H9 (cell line): ENCODE measurements around the gene SCN8A. TPM values are rescaled to one million over a fixed set of nuclear protein-coding genes. Genes with fewer than 3 reads are reported as not detected.

ENCODE experiments used
- DNase-seq: peaks from one replicate; pipeline ENCODE4 v3.0.0-alpha.2; 2017
- H2AFZ ChIP-seq: one replicate; pipeline ENCODE4 v1.6.1; 2013; ENCODE audit warnings: mild to moderate bottlenecking, low read length, control low read depth, moderate library complexity
- H2AK5ac ChIP-seq: 2 replicates; pipeline ENCODE4 v1.6.1; 2013; ENCODE audit warnings: low read length, control low read depth, mixed read lengths; ENCODE audit not compliant: insufficient read length
- H2BK120ac ChIP-seq: one replicate; pipeline ENCODE4 v1.6.1; 2013; ENCODE audit warnings: low read depth, mild to moderate bottlenecking, low read length, control low read depth, inconsistent platforms; ENCODE audit not compliant: poor library complexity, severe bottlenecking
- H2BK12ac ChIP-seq: 2 replicates; pipeline ENCODE4 v1.6.1; 2013; ENCODE audit warnings: low read length, control low read depth, mixed read lengths, low read depth; ENCODE audit not compliant: insufficient read length
- H2BK15ac ChIP-seq: 2 replicates; pipeline ENCODE4 v1.6.1; 2013; ENCODE audit warnings: low read depth, low read length, control low read depth
- H2BK20ac ChIP-seq: one replicate; pipeline ENCODE4 v1.6.1; 2013; ENCODE audit warnings: low read depth, mild to moderate bottlenecking, low read length, control low read depth, inconsistent platforms; ENCODE audit not compliant: poor library complexity, severe bottlenecking
- H2BK5ac ChIP-seq: 2 replicates; pipeline ENCODE4 v1.6.1; 2013; ENCODE audit warnings: low read length, control low read depth, mixed read lengths; ENCODE audit not compliant: insufficient read length
- H3K14ac ChIP-seq: 2 replicates; pipeline ENCODE4 v1.6.1; 2013; ENCODE audit warnings: low read length, control low read depth; ENCODE audit not compliant: insufficient read depth
- H3K18ac ChIP-seq: 2 replicates; pipeline ENCODE4 v1.6.1; 2013; ENCODE audit warnings: low read depth, mild to moderate bottlenecking, mixed read lengths, low read length, control low read depth; ENCODE audit not compliant: insufficient read length
- H3K23ac ChIP-seq: 2 replicates; pipeline ENCODE4 v1.6.1; 2013; ENCODE audit warnings: low read length, control low read depth, mixed read lengths, low read depth; ENCODE audit not compliant: insufficient read length
- H3K23me2 ChIP-seq: 2 replicates; pipeline ENCODE4 v1.6.1; 2013; ENCODE audit warnings: low read depth, mild to moderate bottlenecking, mixed read lengths, low read length, control low read depth; ENCODE audit not compliant: insufficient read length, poor library complexity, severe bottlenecking
- H3K27ac ChIP-seq: 2 replicates; pipeline ENCODE4 v1.5.1; 2013; ENCODE audit warnings: low read length, control low read depth, mixed read lengths, low read depth; ENCODE audit not compliant: insufficient read length
- H3K27me3 ChIP-seq: 2 replicates; pipeline ENCODE4 v1.6.1; 2013; ENCODE audit warnings: low read length, control low read depth, inconsistent platforms; ENCODE audit not compliant: insufficient read depth
- H3K4ac ChIP-seq: 2 replicates; pipeline ENCODE4 v1.6.1; 2013; ENCODE audit warnings: low read depth, mild to moderate bottlenecking, control low read depth, inconsistent platforms, low read length, moderate library complexity
- H3K4me1 ChIP-seq: 2 replicates; pipeline ENCODE4 v1.6.1; 2013; ENCODE audit warnings: low read length, control low read depth, inconsistent platforms; ENCODE audit not compliant: insufficient read depth
- H3K4me2 ChIP-seq: 2 replicates; pipeline ENCODE4 v1.6.1; 2013; ENCODE audit warnings: low read length, control low read depth, mixed read lengths; ENCODE audit not compliant: insufficient read length, insufficient read depth
- H3K56ac ChIP-seq: 2 replicates; pipeline ENCODE4 v1.6.1; 2013; ENCODE audit warnings: low read depth, mild to moderate bottlenecking, mixed read lengths, low read length, control low read depth; ENCODE audit not compliant: insufficient read length
- H3K79me1 ChIP-seq: 2 replicates; pipeline ENCODE4 v1.6.1; 2013; ENCODE audit warnings: low read depth, mild to moderate bottlenecking, moderate library complexity, low read length, control low read depth, inconsistent platforms; ENCODE audit not compliant: insufficient read depth, poor library complexity, severe bottlenecking
- H3K79me2 ChIP-seq: 2 replicates; pipeline ENCODE4 v1.6.1; 2013; ENCODE audit warnings: low read length, control low read depth, inconsistent platforms; ENCODE audit not compliant: insufficient read depth
- H3K9ac ChIP-seq: 2 replicates; pipeline ENCODE4 v1.6.1; 2013; ENCODE audit warnings: low read length, control low read depth, mixed read lengths; ENCODE audit not compliant: insufficient read length; ENCODE audit errors: extremely low read depth
- H3K9me3 ChIP-seq: one replicate; pipeline ENCODE4 v1.6.1; 2013; ENCODE audit warnings: low read depth, low read length, inconsistent platforms; ENCODE audit not compliant: control insufficient read depth
- H3T11ph ChIP-seq: one replicate; pipeline ENCODE4 v1.6.1; 2013; ENCODE audit warnings: mild to moderate bottlenecking, low read length, control low read depth, inconsistent platforms
- H4K20me1 ChIP-seq: one replicate; pipeline ENCODE4 v1.6.1; 2013; ENCODE audit not compliant: control insufficient read depth, insufficient read length, insufficient read depth
- H4K5ac ChIP-seq: 2 replicates; pipeline ENCODE4 v1.6.1; 2013; ENCODE audit warnings: low read depth, mild to moderate bottlenecking, mixed read lengths, low read length, control low read depth; ENCODE audit not compliant: insufficient read length
- H4K8ac ChIP-seq: replicated peaks from 2 replicates; pipeline ENCODE4 v1.6.1; 2013; ENCODE audit warnings: low read length, control low read depth, mixed read lengths, low read depth; ENCODE audit not compliant: insufficient read length
- H4K91ac ChIP-seq: 2 replicates; pipeline ENCODE4 v1.6.1; 2013; ENCODE audit warnings: low read depth, mild to moderate bottlenecking, moderate library complexity, mixed read lengths, low read length, control low read depth; ENCODE audit not compliant: insufficient read length
- H3K27ac Mint-ChIP-seq, 3 experiments: 2 replicates in 2 of 3; 3 replicates in 1 of 3; pipeline ENCODE4 v1.8.0; 2020 to 2021; ENCODE audit warnings: mixed read lengths in 3 of 3, mild to moderate bottlenecking in 1 of 3, moderate library complexity in 1 of 3
- H3K27me3 Mint-ChIP-seq: 2 replicates; pipeline ENCODE4 v1.8.0; 2021; ENCODE audit warnings: low read depth, mild to moderate bottlenecking, moderate library complexity, mixed read lengths
- H3K36me3 Mint-ChIP-seq, 3 experiments: 2 replicates in 2 of 3; 3 replicates in 1 of 3; pipeline ENCODE4 v1.8.0; 2020 to 2021; ENCODE audit warnings: low read depth in 3 of 3, mixed read lengths in 3 of 3; ENCODE audit not compliant: insufficient read depth in 1 of 3
- H3K4me1 Mint-ChIP-seq, 2 experiments: 2 replicates each; pipeline ENCODE4 v1.8.0; 2020; ENCODE audit warnings: mixed read lengths in 2 of 2
- H3K4me3 Mint-ChIP-seq, 2 experiments: 2 replicates in 1 of 2; 3 replicates in 1 of 2; pipeline ENCODE4 v1.8.0; 2020 to 2021; ENCODE audit warnings: mild to moderate bottlenecking in 2 of 2, mixed read lengths in 2 of 2, moderate library complexity in 1 of 2
- H3K9me3 Mint-ChIP-seq, 2 experiments: 2 replicates in 1 of 2; 3 replicates in 1 of 2; pipeline ENCODE4 v1.8.0; 2020; ENCODE audit warnings: mild to moderate bottlenecking in 2 of 2, mixed read lengths in 2 of 2, moderate library complexity in 1 of 2
- WGBS: extraction: QIAGEN DNeasy Blood & Tissue Kit; methylation state at CpG from one replicate; pipeline ENCODE4 v1.1.7; 2013; ENCODE audit warnings: missing lambda C conversion rate, low lambda C conversion rate, mixed read lengths; ENCODE audit not compliant: insufficient read length; ENCODE audit errors: extremely low coverage; 5-methylcytosine and 5-hydroxymethylcytosine counted together
- total RNA-seq: library from RNA; stranded (reverse); gene quantifications from 2 replicates; pipeline ENCODE4 v1.2.1, GENCODE V29; 2021
- TF ChIP-seq, protein P1 (sequence below): fragments of 200-600 bp; sonication (generic); conservative IDR thresholded peaks from 3 replicates; pipeline ENCODE4 v1.8.0; 2021; ENCODE audit warnings: antibody characterized with exemption, mild to moderate bottlenecking

The SCN8A gene
- total RNA-seq, 1 experiment from 2014 or later: 15.2 TPM

DNA sequence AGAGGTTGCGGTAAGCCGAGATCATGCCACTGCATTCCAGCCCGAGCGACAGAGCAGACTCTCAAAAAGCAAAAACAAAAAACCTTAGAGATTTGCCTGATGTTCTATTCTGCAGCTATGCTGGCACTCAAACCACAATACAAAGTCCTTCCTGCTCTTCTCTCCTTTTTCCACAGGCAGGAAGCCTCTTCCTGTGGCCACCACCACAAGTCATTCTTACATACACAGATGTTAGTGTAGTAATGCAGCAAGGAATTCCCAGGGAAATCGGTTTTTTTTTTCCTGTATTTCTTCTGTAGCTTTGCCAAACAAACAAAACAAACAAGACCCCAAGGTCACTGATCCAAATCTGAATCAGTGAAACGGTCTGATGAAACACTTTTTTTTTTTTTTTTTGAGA lies 153.2 kb downstream of the SCN8A start:
- H2BK5ac ChIP-seq: no peak overlapping the region
- H2BK120ac ChIP-seq: no peak overlapping the region
- no peak overlapping the region for H2BK20ac ChIP-seq
- no peak overlapping the region for H4K8ac ChIP-seq
- H3K23me2 ChIP-seq: no peaks in the 10 kb centered on the region
- peaks cover 3 to 4% of the 10 kb centered on the region in 2 experiments; a peak in 4 of 5 replicates for H3K9me3 Mint-ChIP-seq
- no peak overlapping the region for H3K27ac Mint-ChIP-seq
- no peak overlapping the region for H3K27ac ChIP-seq
- H3K4me1 Mint-ChIP-seq: no peaks in the 10 kb centered on the region
- H3K23ac ChIP-seq: no peak overlapping the region
- H3K79me2 ChIP-seq: no peaks in the 10 kb centered on the region
- H4K91ac ChIP-seq: no peak overlapping the region
- WGBS: no CpG with 5 or more reads among the region's 6 CpGs
- no peak overlapping the region for H3T11ph ChIP-seq
- H4K5ac ChIP-seq: no peak overlapping the region
- H2AK5ac ChIP-seq: no peak overlapping the region
- no peaks in the 10 kb centered on the region for H3K4me1 ChIP-seq
- H3K36me3 Mint-ChIP-seq: peaks cover 7 to 28% (median 27%) of the 10 kb centered on the region in 3 experiments; a peak in 6 of 7 replicates
- DNase-seq: no peak
- H3K27me3 ChIP-seq: no peaks in the 10 kb centered on the region
- H3K9me3 ChIP-seq: no peaks in the 10 kb centered on the region
- no peak overlapping the region for H3K4me2 ChIP-seq
- H2AFZ ChIP-seq: no peak overlapping the region
- TF ChIP-seq, protein P1, sequence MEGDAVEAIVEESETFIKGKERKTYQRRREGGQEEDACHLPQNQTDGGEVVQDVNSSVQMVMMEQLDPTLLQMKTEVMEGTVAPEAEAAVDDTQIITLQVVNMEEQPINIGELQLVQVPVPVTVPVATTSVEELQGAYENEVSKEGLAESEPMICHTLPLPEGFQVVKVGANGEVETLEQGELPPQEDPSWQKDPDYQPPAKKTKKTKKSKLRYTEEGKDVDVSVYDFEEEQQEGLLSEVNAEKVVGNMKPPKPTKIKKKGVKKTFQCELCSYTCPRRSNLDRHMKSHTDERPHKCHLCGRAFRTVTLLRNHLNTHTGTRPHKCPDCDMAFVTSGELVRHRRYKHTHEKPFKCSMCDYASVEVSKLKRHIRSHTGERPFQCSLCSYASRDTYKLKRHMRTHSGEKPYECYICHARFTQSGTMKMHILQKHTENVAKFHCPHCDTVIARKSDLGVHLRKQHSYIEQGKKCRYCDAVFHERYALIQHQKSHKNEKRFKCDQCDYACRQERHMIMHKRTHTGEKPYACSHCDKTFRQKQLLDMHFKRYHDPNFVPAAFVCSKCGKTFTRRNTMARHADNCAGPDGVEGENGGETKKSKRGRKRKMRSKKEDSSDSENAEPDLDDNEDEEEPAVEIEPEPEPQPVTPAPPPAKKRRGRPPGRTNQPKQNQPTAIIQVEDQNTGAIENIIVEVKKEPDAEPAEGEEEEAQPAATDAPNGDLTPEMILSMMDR: no peak
- no peak overlapping the region for H3K9ac ChIP-seq
- H3K56ac ChIP-seq: no peak overlapping the region
- no peak overlapping the region for H3K4ac ChIP-seq
- H2BK15ac ChIP-seq: no peak overlapping the region
- no peak overlapping the region for H3K18ac ChIP-seq
- no peak overlapping the region for H3K4me3 Mint-ChIP-seq
- no peaks in the 10 kb centered on the region for H4K20me1 ChIP-seq
- H3K79me1 ChIP-seq: no peaks in the 10 kb centered on the region
- H2BK12ac ChIP-seq: no peak overlapping the region
- no peak overlapping the region for H3K14ac ChIP-seq
- no peaks in the 10 kb centered on the region; the same call in 1 of the 2 replicates for H3K27me3 Mint-ChIP-seq
